GM18951 (cell line): ENCODE data around the gene NUDC.

ENCODE experiments used
- POLR2A ChIP-seq: IDR thresholded peaks from 4 replicates; pipeline ENCODE4 v1.6.1; 2011; ENCODE audit warnings: mild to moderate bottlenecking; ENCODE audit not compliant: insufficient read length, insufficient read depth; ENCODE audit errors: extremely low read depth
- in situ Hi-C: fragments of 300-500 bp; cut with MboI; formaldehyde crosslinking; loops from one replicate; pipeline ENCODE4 v1.12.0; 2022; ENCODE audit warnings: low sequenced_read_pairs, mixed read lengths, inconsistent platforms; ENCODE audit not compliant: unreplicated experiment

NUDC gene

DNA sequence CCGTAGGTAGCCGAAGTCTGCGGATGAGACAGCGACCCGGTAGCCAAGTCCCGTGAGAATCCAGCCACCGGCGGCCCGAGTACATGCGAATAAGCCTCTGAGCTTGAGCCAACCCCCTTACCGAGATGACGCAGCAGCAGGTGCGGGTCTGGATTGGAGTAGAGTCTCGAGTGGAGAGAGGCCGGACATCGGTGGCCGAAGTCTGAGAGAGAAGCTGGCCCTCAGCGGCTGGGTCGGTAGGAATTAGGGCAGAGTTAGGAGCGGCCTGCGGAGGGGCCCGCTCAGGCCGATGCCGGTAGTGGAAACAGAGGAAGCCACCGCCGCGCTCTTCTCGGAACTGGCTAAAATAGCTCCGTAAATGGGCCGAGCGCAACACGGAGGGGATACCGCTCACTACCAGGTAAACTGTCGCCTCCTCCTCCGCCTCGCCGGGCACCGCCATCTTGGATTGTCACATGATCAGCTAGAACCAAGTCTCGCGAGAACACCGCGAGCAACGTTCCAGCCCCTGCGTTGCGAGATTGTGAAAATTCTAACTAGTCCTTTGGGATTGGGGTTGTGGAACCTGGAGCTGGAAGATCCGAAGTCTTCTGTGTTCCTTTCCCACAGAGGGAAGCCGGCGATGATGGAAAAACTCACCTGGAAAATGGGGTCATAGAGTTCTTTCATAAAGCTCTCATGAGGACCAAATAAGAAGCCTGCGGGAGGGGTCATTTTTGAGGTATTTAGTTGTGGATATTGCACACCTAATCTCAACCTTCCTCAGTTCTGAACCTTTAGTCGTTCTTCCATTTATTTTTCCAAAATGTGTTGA, 21.3 kb upstream of the NUDC start, which contains the start of gene GPATCH3:
Gene GPATCH3 (minus strand): TSS at position 467 of the 814 bp plus-strand sequence. CDS start 25 bp downstream, at position 442.
- peak; percentile 87 for TF ChIP-seq POLR2A
- in situ Hi-C loops: no loop called here

DNA sequence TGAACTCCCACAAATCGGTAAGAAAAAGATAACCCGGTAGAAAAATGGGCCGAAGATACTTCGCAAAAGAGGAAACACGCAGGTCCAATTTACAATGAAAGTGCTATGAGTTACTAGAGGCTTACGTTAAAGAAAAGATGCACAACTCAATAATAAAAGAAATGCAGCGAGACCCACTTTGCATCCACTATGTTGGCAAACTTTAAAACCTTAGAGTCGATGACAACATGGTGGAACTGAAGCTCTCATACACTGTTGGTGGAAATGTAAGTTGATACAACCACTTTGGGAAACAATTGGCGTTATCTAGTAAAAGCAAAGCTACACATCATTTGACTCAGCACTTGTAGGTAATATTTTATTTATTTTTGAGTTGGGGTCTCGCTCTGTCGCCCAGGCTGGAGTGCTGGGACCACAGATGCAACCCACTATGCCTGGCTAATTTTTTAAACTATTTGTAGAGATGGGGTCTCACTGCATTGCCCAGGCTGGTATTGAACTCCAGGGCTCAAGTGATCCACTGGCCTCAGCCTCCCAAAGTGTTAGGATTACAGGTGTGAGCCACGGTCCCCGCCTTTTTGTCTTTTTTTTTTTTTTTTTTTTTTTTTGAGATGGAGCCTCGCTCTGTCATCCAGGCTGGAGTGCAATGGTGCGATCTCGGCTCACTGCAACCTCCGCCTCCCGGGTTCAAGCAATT, 20.6 kb upstream of the NUDC start:
- no peak for TF ChIP-seq POLR2A
- in situ Hi-C loops: no loop called here

DNA sequence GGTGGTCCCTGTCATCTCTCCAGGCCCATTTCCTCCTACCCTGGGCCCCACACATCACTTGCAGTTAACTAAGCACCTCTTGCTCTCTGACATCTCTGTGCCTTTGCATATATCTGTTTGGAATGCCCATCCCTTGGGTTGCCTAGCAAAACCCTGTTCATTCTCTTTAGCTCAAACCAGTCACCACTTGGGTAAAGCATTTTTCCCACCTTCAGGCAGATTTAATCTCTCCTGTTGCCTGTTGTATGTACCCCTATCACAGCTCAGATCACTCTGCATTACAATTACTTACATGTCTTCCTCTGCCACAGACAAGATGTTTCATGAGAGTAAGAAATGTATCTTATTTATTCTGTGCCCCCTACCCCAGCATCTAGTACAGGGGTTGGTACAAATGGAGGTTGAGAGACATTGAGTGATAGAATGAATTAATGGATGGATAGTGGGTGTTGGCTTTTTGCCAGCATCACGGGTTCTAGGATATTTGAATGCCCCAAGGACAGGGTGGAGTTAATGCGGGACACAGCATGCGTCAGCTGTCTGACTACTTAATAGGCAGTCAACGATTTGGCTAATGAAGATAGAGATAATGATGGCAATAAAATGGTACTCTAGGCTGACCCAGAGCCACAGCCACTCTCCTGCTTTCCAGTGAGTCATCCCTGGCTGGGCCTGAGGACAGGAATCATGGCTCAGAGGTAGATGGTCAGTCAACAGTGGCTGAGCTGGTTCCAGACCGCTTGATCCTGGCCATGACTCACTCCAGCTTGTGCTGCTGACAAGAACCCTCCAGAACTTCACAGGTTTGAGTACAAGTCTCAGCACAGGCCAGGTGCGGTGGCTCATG, 14.2 kb upstream of the NUDC start:
- in situ Hi-C loops: no loop called here
- no peak for TF ChIP-seq POLR2A

DNA sequence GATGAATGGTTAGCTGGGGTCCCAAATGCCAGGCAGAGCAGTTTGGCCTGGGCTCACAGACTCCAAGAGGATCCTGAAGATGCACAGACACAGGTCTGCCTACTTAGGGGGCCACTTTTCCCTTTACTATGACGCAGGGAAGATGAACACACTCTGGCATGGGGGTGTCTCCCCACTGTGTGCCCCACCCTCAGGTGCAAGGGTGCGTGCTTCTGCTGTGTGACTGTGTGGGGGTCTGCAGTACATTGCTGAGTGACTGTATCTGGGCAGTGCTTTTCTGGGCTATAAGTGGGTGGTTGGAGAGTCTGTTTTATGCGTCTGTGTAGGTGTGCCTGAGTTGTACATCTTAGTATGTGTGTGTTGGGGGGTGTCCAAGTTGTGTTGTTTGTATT, 11.6 kb upstream of the NUDC start:
- in situ Hi-C loops: no loop called here

DNA sequence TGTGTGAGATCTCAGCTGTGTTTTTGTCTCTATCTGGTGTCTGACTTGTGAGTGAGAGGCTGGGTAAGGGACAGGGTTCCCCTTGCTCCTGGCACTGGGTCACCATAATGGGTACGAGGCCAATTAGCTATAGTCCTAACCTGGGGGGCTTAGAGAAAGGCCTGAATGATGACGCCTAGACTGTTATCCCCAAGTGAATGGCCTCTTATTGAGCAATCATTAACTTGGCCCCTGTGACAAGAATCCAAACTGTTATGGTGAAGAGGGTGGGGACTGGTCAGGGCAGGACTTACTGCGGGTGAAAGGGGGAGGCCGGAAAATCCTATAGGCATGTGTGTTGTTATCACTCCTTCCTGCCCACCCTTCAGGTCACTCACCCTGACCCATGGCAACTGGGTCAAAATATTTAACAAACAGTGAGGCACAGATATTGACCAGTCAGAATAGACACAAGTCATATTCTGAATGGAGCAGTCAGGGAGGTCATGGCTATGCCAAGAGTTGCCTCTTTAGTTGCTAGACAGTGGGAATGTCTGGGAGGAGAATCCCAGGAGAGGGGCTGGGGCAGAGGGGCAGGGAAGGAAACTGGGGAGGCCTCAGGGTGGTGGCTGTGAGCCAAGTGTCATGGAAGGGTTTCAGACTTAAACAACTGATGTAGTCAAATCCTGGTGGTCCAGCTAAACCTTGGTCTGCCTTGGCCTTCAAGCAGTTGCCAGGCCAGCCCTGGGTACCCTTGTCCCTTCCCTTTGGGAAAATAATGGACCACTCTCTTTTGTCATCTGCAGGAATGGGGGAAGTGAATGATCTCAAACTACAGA, 11.0 kb upstream of the NUDC start:
- TF ChIP-seq POLR2A: no peak
- in situ Hi-C loops: no loop called here

More for the DNA sequence above, 11.6 kb upstream of the NUDC start:
- no peak for TF ChIP-seq POLR2A

DNA sequence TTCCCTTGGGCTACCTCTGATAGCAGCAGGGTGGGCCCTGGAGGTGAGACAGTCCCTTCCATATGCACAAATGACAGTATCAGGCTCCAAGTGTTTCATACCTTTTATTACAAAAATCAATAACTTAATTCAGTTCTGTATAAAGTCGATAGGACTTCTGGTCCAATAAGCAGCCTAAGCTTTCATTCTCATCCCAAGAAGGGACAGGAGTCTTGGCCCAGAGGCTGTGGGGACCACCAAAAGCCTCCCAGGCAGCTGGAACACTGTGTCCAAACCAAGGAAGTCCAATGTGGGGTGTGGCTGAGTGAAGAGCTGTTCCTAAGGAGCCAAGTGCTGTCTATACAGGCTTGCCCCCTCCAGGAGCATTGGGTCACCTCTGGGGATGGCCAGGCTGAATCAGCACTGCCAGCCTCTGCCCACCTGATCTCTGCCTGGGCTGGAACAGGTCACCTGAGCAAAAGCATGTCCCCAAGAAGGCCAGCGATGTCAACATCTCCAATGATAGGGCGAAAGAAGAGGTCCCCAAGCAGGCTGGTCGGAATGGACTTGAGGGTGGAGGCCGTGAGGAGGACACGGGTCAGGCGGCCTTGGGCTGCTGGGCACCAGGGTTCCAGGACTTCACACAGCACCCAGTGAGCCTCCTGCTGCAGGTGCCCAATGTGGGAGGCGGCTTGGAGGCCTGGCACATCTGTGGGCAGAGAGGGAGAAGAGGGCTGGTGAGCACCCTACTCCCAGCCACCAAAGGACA, 10.0 kb upstream of the NUDC start:
- in situ Hi-C loops: no loop called here
- no peak for TF ChIP-seq POLR2A

DNA sequence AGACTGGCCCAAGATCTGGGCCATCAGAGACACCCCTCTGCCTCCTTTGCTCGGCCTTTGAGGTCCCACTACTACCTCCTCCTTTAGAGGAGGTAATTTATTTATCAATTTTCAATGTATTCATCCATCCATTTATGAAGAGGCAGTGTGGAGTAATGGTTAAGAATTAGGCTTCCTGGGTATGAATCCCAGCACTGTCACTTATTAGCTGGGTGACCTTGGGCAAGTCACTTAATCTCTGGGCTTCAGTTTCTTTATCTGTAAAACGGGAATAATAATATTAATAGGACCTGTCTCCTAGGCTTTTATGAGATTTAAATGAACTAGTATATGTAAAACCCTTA, 9.4 kb upstream of the NUDC start:
- in situ Hi-C loops: no loop called here
- no peak for TF ChIP-seq POLR2A

DNA sequence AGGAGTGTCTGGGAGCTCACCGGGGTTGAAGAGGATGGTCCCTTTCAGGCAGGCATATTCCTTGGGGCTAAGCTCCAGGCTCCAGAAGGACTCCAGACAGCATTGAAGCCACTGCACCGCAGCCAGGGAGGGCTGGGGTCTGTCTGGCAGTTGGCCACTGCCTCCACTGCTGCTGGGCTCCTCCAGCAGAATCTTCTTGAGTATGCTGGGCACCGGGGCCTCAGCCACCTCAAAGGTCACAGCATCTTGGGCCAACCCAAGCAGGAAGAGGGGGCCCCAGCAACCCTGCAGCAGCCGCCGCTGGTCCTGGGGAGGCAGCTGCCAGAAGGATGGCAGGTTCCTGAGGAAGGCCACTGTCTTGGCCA, 8.2 kb upstream of the NUDC start:
- in situ Hi-C loops: no loop called here
- TF ChIP-seq POLR2A: no peak

DNA sequence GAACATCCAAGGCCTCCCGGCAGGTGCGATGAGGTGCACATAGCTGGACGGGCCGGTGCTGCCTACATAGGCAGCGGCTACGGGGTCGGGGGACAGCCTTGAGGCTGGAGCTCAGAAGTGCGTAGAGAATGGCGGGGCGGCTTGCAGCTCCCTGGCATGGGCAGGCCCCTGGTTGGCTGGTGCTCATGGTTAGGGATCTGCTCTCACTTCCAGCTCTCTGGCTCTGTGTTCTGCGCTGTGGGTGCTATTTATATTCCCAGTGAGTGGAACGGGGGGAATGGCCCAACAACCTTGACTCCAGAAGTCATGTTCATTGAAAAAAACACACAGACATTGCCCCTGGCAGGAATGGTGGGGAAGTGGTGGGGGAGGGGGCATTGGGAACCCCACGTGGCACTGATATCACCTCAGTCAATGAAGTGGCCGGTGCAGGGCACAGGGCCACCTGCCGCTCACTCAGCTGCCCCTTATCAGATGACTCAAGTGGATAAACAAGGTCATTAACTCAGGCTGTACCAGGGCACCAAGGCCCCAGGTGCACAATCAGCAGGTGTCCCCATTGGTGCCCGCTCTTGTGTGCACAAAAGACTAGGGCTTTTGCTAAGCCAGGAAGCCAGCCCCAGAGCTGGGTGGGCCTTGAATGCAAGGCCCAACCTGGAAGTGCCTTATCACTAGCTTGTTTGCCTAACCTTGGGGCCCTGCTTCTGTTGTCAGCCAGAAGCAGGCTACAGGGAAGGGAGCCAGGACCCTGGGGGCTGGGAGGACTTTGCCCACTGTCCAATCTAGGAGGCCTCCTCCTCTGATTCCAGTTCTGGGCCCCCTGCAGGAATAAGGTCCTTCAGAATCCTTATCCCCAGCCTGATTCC, 7.6 kb upstream of the NUDC start, which contains the start of gene NR0B2:
Gene NR0B2 (minus strand): TSS at position 222 of the 866 bp plus-strand sequence. CDS start 35 bp downstream, at position 187.
- TF ChIP-seq POLR2A: no peak
- in situ Hi-C loops: no loop called here

DNA sequence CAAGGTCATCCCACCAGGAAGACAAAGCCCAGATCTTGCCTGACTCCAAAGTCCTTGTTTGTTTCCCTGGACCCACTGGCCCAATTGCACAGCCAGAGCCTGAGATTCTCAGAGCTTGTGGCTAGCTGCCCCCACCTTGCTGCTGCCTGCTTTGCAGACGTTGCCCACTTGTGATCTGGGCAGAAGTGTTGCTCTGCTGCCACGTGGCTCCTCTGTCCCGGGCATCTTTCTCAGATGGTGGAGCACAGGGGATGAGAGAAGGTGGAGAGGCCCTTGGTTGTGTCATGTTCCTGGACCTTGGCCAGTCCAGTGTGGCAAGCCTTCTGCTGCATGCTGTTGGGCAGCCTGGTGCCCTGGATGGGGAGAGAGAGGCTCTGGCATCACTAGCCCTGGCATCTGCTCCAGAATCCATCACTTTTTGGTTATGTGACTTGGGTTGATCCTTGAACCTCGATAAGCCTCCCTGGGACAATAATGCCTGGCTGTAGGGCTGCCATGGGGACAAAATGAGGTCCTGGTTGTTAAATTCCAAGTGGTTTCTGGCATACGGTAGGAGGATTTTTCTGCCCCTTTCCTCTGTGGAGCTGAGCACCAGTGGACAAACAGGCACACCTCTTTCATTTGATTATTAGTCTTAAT, 6.2 kb upstream of the NUDC start:
- no peak for TF ChIP-seq POLR2A
- in situ Hi-C loops: no loop called here

DNA sequence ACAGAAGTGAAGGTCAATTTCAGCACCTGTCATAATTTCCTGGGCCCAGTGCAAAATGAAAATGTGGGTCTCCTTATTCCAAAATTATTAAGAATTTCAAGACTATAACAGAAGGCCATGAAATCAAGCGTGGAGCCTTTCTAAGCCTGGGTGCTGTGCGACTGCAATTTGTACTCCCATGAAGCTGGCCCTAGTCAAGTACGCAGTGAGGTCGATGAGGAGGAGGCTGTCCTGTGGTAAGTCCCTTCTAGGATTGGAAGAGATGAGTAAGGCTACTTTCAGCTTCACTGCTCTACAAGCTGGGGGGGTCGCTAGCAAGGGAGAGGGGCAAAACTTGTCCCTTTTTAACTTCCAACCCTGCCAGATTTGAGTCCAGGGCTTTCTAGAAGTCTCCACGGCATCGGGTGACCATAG, 410 bp upstream of the NUDC start:
- in situ Hi-C loops: no loop called here
- no peak for TF ChIP-seq POLR2A

DNA sequence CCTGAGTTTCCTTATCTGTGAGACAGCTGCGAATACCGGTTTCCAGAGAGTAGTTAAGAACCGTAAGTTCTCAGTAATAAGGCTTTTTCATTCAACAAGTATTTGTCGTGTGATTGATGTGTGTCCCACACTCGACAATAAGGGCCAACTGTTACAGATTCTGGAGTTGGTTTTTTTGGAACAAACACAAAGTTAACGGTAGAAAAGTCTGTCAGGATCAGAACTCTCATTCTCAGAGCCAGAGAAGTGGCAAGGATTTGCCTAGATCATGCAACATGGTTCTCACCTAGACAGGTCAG, 837 bp downstream of the NUDC start:
- no peak for TF ChIP-seq POLR2A
- in situ Hi-C loops: no loop called here
